C4-2B (cell line): ENCODE data around the gene CNTN4.
"Not testable (repeated sequence)": the region's sequence is repeated elsewhere in the genome, so short reads cannot be mapped to it uniquely, and the experiment has no call there.

Source experiments
- H3K27ac ChIP-seq: fragments of 450-650 bp; 2 replicates; pipeline ENCODE4 v1.5.1; 2017
- ZFX ChIP-seq: fragments of 450-650 bp; IDR thresholded peaks from 2 replicates; pipeline ENCODE4 v1.6.1; 2017
- TF ChIP-seq, protein P1 (sequence below): fragments of 450-650 bp; conservative IDR thresholded peaks from 2 replicates; pipeline ENCODE4 v1.5.1; 2017; ENCODE audit warnings: mild to moderate bottlenecking

The CNTN4 gene

GRCh38 chr3:2526926-2527325 is 428.3 kb downstream of the CNTN4 start:
- TF ChIP-seq, protein P1, sequence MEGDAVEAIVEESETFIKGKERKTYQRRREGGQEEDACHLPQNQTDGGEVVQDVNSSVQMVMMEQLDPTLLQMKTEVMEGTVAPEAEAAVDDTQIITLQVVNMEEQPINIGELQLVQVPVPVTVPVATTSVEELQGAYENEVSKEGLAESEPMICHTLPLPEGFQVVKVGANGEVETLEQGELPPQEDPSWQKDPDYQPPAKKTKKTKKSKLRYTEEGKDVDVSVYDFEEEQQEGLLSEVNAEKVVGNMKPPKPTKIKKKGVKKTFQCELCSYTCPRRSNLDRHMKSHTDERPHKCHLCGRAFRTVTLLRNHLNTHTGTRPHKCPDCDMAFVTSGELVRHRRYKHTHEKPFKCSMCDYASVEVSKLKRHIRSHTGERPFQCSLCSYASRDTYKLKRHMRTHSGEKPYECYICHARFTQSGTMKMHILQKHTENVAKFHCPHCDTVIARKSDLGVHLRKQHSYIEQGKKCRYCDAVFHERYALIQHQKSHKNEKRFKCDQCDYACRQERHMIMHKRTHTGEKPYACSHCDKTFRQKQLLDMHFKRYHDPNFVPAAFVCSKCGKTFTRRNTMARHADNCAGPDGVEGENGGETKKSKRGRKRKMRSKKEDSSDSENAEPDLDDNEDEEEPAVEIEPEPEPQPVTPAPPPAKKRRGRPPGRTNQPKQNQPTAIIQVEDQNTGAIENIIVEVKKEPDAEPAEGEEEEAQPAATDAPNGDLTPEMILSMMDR = no peak
- TF ChIP-seq ZFX = no peak
- no peak overlapping the region for H3K27ac ChIP-seq

- not testable (repeated sequence) for H3K27ac ChIP-seq
Observed at GRCh38 chr3:2527328-2527727, 428.7 kb downstream of the CNTN4 start.

GRCh38 chr3:2534767-2535166 is 436.1 kb downstream of the CNTN4 start:
- H3K27ac ChIP-seq = not testable (repeated sequence)

GRCh38 chr3:2535206-2535605 is 436.5 kb downstream of the CNTN4 start:
- TF ChIP-seq ZFX = no peak
- TF ChIP-seq, protein P1 = no peak
- no peak overlapping the region for H3K27ac ChIP-seq

- TF ChIP-seq ZFX = no peak
- TF ChIP-seq, protein P1 = no peak
- H3K27ac ChIP-seq = no peak overlapping the region
Observed at GRCh38 chr3:2536575-2536974, 437.9 kb downstream of the CNTN4 start.

- H3K27ac ChIP-seq = no peak overlapping the region
- TF ChIP-seq ZFX = no peak
- TF ChIP-seq, protein P1 = no peak
Observed at GRCh38 chr3:2540115-2540514, 441.4 kb downstream of the CNTN4 start.

DNA sequence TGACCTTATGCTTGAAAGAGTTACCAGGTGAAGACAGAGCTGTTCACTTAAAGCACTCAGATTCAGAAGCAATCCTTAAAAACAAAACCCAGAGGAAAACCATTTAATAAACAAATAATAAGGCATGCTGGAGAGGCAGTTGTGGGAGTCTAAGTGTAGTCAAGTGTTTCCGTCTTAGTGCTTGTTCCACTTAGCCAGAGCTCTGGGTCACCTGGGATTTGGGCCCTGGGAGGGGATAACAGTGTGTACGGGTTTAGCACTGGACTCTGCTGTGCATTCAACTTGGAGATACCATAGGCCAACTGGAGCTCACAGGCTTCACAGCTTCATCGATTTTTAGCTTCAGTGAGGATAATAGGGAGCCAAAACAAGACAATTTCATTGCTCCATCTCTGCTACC is 444.6 kb downstream of the CNTN4 start:
- TF ChIP-seq, protein P1 = no peak
- no peak for TF ChIP-seq ZFX
- H3K27ac ChIP-seq = no peak overlapping the region

- no peak for TF ChIP-seq ZFX
- TF ChIP-seq, protein P1 = no peak
Observed at GRCh38 chr3:2544212-2544611, 445.5 kb downstream of the CNTN4 start.

DNA sequence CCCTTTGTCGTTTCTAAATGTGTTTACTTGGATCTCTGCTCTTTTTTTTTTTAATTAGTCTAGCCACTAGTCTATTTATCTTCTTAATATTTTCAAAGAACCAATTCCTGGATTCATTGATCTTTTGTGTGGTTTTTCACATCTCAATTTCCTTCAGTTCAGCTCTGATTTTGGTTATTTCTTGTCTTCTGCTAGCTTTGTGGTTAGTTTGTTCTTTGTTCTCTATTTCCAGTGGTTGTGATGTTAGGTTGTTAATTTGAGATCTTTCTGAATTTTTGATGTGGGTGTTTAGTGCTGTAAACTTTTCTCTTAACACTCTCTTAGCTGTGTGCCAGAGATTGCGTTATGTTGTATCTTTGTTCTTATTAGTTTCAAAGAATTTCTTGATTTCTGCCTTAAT is 446.1 kb downstream of the CNTN4 start:
- TF ChIP-seq, protein P1 = no peak
- TF ChIP-seq ZFX = no peak
- H3K27ac ChIP-seq = no peak overlapping the region

More at GRCh38 chr3:2544212-2544611, 445.5 kb downstream of the CNTN4 start:
- no peak overlapping the region for H3K27ac ChIP-seq
